Measurements from ENCODE around the gene ITIH3. TPM values are rescaled to one million over a fixed set of nuclear protein-coding genes. Genes with fewer than 3 reads are reported as not detected.

Gene ITIH3
- total and polyA plus RNA-seq, 2 of the 4 experiments (the other 2 are of a cell fraction) = 0.72 to 0.94 TPM

GRCh38 chr3:52809149-52809548, 14.6 kb downstream of the ITIH3 start:
- DNase-seq = no peak

More at GRCh38 chr3:52809149-52809548, 14.6 kb downstream of the ITIH3 start:
- Histone ChIP-seq H3K4me1 (ENCODE audit: control insufficient read depth, insufficient read depth, low read length) (no peaks in the 10 kb centered on the region), H2BK5ac (ENCODE audit: low read depth, low read length, poor library complexity, severe bottlenecking) (no peak overlapping the region), H3K4ac (ENCODE audit: low read depth, low read length) (no peak overlapping the region), H2BK20ac (ENCODE audit: low read depth, low read length) (no peak overlapping the region), H3K18ac (ENCODE audit: low read depth, low read length) (no peak overlapping the region), H2BK15ac (ENCODE audit: low read depth, low read length) (no peak overlapping the region), H2AK9ac (replicated peaks; ENCODE audit: low read depth, low read length, poor library complexity) (no peak overlapping the region), H3K79me1 (ENCODE audit: low read depth in 1 of 2, low read length in 2 of 2) (no peaks in the 10 kb centered on the region), H2BK120ac (ENCODE audit: low read depth, low read length) (no peak overlapping the region), H3K27me3 (ENCODE audit: control insufficient read depth, insufficient read depth, low read length) (peaks cover 19% of the 10 kb centered on the region; the same call in 1 of the 2 replicates), H3K9me3 (ENCODE audit: control insufficient read depth, insufficient read depth, low read length) (no peaks in the 10 kb centered on the region), H3K4me3 (ENCODE audit: insufficient read depth, low read depth, low read length) (no peak overlapping the region), H3K27ac (ENCODE audit: insufficient read depth, low read length) (no peak overlapping the region), H4K5ac (ENCODE audit: low read depth, low read length) (no peak overlapping the region), H3K9ac (ENCODE audit: low read depth, low read length) (no peak overlapping the region), H2AK5ac (ENCODE audit: low read depth, low read length) (no peak overlapping the region), H3K56ac (ENCODE audit: extremely low read depth, insufficient read depth, low read length) (no peak overlapping the region), H2AFZ (replicated peaks; ENCODE audit: low read length, poor library complexity) (no peak overlapping the region), H3K14ac (replicated peaks; ENCODE audit: low read depth, low read length) (no peak overlapping the region), H4K20me1 (ENCODE audit: insufficient read depth, low read length) (no peaks in the 10 kb centered on the region), H3K36me3 (ENCODE audit: control insufficient read depth, insufficient read depth, low read length) (no peaks in the 10 kb centered on the region), H3K23ac (ENCODE audit: low read depth, low read length) (no peak overlapping the region), H3K9me1 (ENCODE audit: insufficient read depth, low read length) (no peaks in the 10 kb centered on the region), H4K8ac (ENCODE audit: low read depth in 2 of 2, low read length in 2 of 2) (no peak overlapping the region), H3K4me2 (ENCODE audit: low read depth, low read length) (no peak overlapping the region), H4K91ac (ENCODE audit: insufficient read depth, low read depth, low read length) (no peak overlapping the region)
- TF ChIP-seq RCOR1 (IDR thresholded peaks at IDR 0.05; ENCODE audit: insufficient replicate concordance, low read length) = no peak
- TF ChIP-seq MXI1 (IDR thresholded peaks at IDR 0.05; ENCODE audit: borderline replicate concordance, low read depth, low read length) = no peak
- TF ChIP-seq MAFK (IDR thresholded peaks at IDR 0.05; ENCODE audit: low read depth, low read length) = no peak
- TF ChIP-seq RAD21 (IDR thresholded peaks at IDR 0.05; ENCODE audit: low read length) = no peak
- dilution Hi-C loops (cut with HindIII; ENCODE audit: low sequenced_read_pairs, unreplicated experiment) (no loop called here), intact Hi-C loops (cut with micrococcal nuclease) (no loop called here), in situ Hi-C loops (cut with MboI; ENCODE audit: low sequenced_read_pairs) (no loop called here)
- ChIA-PET POLR2A (ENCODE audit: unreplicated experiment) (no interaction called here), CTCF (interaction anchor here (1.7 kb wide), 1 partner anchor 12 kb away, joined by 6 read pairs; no protein-coding TSS in a partner anchor)
- WGBS, 2 experiments (ENCODE audit: extremely low coverage in 2 of 2, insufficient read length in 1 of 2) = 9% methylated on average over 1 of the region's 2 CpGs; no CpG with 5 or more reads in 1 of the 2 experiments
- BruUV-seq (replicated peaks) = no TSS peak
- no peak for ATAC-seq (ENCODE audit: low read depth)

All from IMR-90 (cell line).